Adrenal gland (tissue), 19 donors: ENCODE data around the gene COA1. TPM values are rescaled to one million over a fixed set of nuclear protein-coding genes. Genes with fewer than 3 reads are reported as not detected.
A peak's percentile ranks its signal among the peaks of the same experiment; 100 is the strongest.
"Not testable (repeated sequence)": the region's sequence is repeated elsewhere in the genome, so short reads cannot be mapped to it uniquely, and the experiment has no call there.

ENCODE experiments used
- DNase-seq, 7 donors: peaks; one replicate each; pipeline ENCODE4 v3.0.0-alpha.2; 2019 to 2020
- H3K27ac ChIP-seq, 5 donors: fragments of 200-600 bp; sonication (generic) in 4 of 5; 1 replicate in 3 of 5; 2 replicates in 2 of 5; pipeline versions ENCODE4 v1.5.1 to v1.8.0; 2016 to 2020; ENCODE audit warnings: mild to moderate bottlenecking in 1 of 5
- H3K27me3 ChIP-seq: fragments of 200-600 bp; 2 replicates; pipeline ENCODE4 v1.8.0; 2021
- H3K36me3 ChIP-seq, 2 donors: fragments of 200-600 bp; replicated peaks in 1 of 2; 1 replicate in 1 of 2; 2 replicates in 1 of 2; pipeline versions ENCODE4 v1.5.1 to v1.8.0; 2018 to 2022
- H3K4me1 ChIP-seq, 2 donors: fragments of 200-600 bp; replicated peaks in 1 of 2; 1 replicate in 1 of 2; 2 replicates in 1 of 2; pipeline versions ENCODE4 v1.5.1 to v1.8.0; 2018 to 2021
- H3K4me3 ChIP-seq, 4 donors: fragments of 200-600 bp; sonication (generic) in 3 of 4; one replicate each; pipeline ENCODE4 v1.5.1; 2016 to 2018
- H3K9me3 ChIP-seq, 3 donors: fragments of 200-600 bp; sonication (generic) in 1 of 3; replicated peaks in 1 of 3; 1 replicate in 2 of 3; 2 replicates in 1 of 3; pipeline versions ENCODE4 v1.5.1 to v1.8.0; 2016 to 2021
- POLR2A ChIP-seq, 2 donors: fragments of 450-650 bp; IDR thresholded peaks; one replicate each; pipeline ENCODE4 v1.6.1; 2017; ENCODE audit warnings: antibody characterized with exemption in 2 of 2, mild to moderate bottlenecking in 2 of 2, moderate library complexity in 1 of 2
- WGBS, 4 donors: extraction: QIAGEN DNeasy Blood & Tissue Kit in 2 of 4; methylation state at CpG; one replicate each; pipeline versions ENCODE4 v1.1.5 to v1.1.7; 2013 to 2017; 5-methylcytosine and 5-hydroxymethylcytosine counted together
- intact Hi-C, 2 donors: fragments of 100-400 bp; cut with DNase I; formaldehyde crosslinking; loops; one replicate each; pipeline versions ENCODE4 v1.14.1 to v1.15.0; 2022 to 2023
- long read RNA-seq, 10 donors: library from polyadenylated mRNA in 3 of 10; unstranded in 2 of 10; stranded (forward) in 1 of 10; transcript quantifications; one replicate each; pipeline ENCODE4 v2.0.0 and lab custom pipeline, GENCODE V29; 2021 to 2026
- polyA plus RNA-seq, 3 donors: library from polyadenylated mRNA; stranded (reverse); fragments of 200-250 nt in 2 of 3; fragments of 350-450 nt in 1 of 3; fragmentation: Illumina TruSeq in 1 of 3; extraction: RNeasy Lipid Tissue Mini Kit (QIAGEN cat#74804) in 1 of 3; gene quantifications; one replicate each; pipeline ENCODE4 v1.2.3, GENCODE V29; 2013 to 2014
- total RNA-seq, 9 donors: library from RNA; depleted of rRNA in 4 of 9; stranded (reverse); fragments of >200 nt in 4 of 9; fragments of 120-200 nt in 1 of 9; fragmentation: NEBNext Ultra II Directional in 1 of 9; extraction: Animal tissue kit (Norgen Biotek cat#: 25700) in 1 of 9; gene quantifications; one replicate each; pipeline versions ENCODE4 v1.1.0 to v1.2.4, GENCODE V29; 2013 to 2023
- TF ChIP-seq, protein P1 (sequence below), 6 experiments: fragments of 450-650 bp in 4 of 6; fragments of 200-600 bp in 2 of 6; sonication (generic) in 1 of 6; IDR thresholded peaks; 1 replicate in 5 of 6; 2 replicates in 1 of 6; pipeline versions ENCODE4 v1.5.1 to v1.8.0; 2016 to 2021; ENCODE audit warnings: antibody characterized with exemption in 6 of 6, mild to moderate bottlenecking in 2 of 6, moderate library complexity in 1 of 6
- donor health status: healthy with polysubstance abuse.
- donor health status: Bipolar disorder and iron deficiency.
- donor health status: DM: yes; HTN: yes; CAD: no.
- donor health status: DM: no; HTN: no; CAD: no.
- donor health status: DM: no; HTN: no; CAD: no.
- donor health status: DM: yes; HTN: yes; CAD: no.

Gene COA1, protein sequence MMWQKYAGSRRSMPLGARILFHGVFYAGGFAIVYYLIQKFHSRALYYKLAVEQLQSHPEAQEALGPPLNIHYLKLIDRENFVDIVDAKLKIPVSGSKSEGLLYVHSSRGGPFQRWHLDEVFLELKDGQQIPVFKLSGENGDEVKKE
- total RNA-seq: 10 to 100 TPM; 19.0 to 60.0 (median 40.4) TPM
- polyA plus RNA-seq: 10 to 100 TPM; 24.2 to 52.2 (median 31.1) TPM
- long read RNA-seq, donor 1, transcript COA1-201 (6 exons, 927 nt): major isoform, 22 of 44 reads
- long read RNA-seq, donor 1, partial matches to known transcripts: 16 of 44 reads
- long read RNA-seq, donor 1, other reads (novel, unspliced or antisense): 0 of 44 reads
- long read RNA-seq, donor 2, transcript COA1-201 (6 exons, 927 nt): major isoform, 12 of 24 reads
- long read RNA-seq, donor 2, partial matches to known transcripts: 10 of 24 reads
- long read RNA-seq, donor 2, other reads (novel, unspliced or antisense): 0 of 24 reads
- long read RNA-seq, donor 3, transcript COA1-201 (6 exons, 927 nt): major isoform, 15 of 21 reads
- long read RNA-seq, donor 3, partial matches to known transcripts: 0 of 21 reads
- long read RNA-seq, donor 3, other reads (novel, unspliced or antisense): 0 of 21 reads
- long read RNA-seq, donor 4, transcript COA1-201 (6 exons, 927 nt): major isoform, 9 of 31 reads
- long read RNA-seq, donor 4, partial matches to known transcripts: 8 of 31 reads
- long read RNA-seq, donor 4, other reads (novel, unspliced or antisense): 12 of 31 reads
- long read RNA-seq, donor 5, transcript COA1-201 (6 exons, 927 nt): major isoform, 11 of 28 reads
- long read RNA-seq, donor 5, partial matches to known transcripts: 3 of 28 reads
- long read RNA-seq, donor 5, other reads (novel, unspliced or antisense): 9 of 28 reads
- long read RNA-seq, donor 6, transcript COA1-201 (6 exons, 927 nt): major isoform, 7 of 16 reads
- long read RNA-seq, donor 6, partial matches to known transcripts: 6 of 16 reads
- long read RNA-seq, donor 6, other reads (novel, unspliced or antisense): 3 of 16 reads
- long read RNA-seq, donor 7, transcript COA1-201 (6 exons, 927 nt): major isoform, 14 of 26 reads
- long read RNA-seq, donor 7, partial matches to known transcripts: 7 of 26 reads
- long read RNA-seq, donor 7, other reads (novel, unspliced or antisense): 0 of 26 reads
- long read RNA-seq, donor 8, transcript COA1-201 (6 exons, 927 nt): major isoform, 11 of 23 reads
- long read RNA-seq, donor 8, partial matches to known transcripts: 8 of 23 reads
- long read RNA-seq, donor 8, other reads (novel, unspliced or antisense): 0 of 23 reads
- long read RNA-seq, donor 9, transcript COA1-201 (6 exons, 927 nt): major isoform, 15 of 78 reads
- long read RNA-seq, donor 9, partial matches to known transcripts: 32 of 78 reads
- long read RNA-seq, donor 9, other reads (novel, unspliced or antisense): 27 of 78 reads
- long read RNA-seq, donor 10, partial matches to known transcripts: 6 of 15 reads
- long read RNA-seq, donor 10, other reads (novel, unspliced or antisense): 0 of 15 reads

DNA sequence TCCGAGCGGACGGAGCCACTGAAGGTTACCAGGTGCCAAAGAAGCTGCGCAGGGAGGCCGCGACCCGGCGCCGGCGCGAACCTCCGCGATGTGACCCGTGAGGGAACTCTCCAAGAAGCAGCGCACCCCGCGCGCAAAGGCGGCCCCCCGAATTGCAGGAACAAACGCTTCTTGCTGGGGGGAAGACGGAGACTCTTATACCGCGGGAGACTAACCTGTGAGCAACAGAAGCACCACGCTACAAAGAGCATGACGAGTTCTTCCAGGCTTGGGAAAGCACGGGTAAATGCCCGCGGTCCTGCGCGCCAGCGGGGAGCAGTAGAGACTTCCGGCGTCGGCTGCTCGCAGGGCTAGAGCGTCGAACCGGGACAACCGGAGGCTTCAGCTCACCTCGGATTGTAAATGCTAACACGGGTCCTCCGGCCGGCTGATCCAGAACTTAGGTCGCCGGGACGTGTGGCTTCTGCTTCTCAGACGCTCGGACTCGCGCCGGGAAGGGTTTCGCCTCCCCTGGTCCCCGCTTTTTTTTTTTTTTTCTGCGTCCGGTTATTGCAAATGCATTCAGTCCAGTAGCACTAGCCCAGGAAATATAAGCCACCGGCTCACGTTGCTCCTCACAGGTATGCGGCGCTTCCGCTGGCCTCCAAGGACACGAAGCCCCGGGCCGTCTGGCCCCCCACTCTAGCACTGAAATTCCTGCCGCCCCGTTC is at the start of gene COA1:
TSS of gene COA1 (minus strand) at position 310 of the 710 bp plus-strand sequence. CDS start 80,909 bp downstream, outside the sequence.
- Histone ChIP-seq H3K36me3 (no peaks in the 10 kb centered on the region), H3K4me3 (peak within 1 kb of the TSS; percentile 88 to 94 (median 90)), H3K27me3 (no peaks in the 10 kb centered on the region), H3K27ac (peak within 1 kb of the TSS; percentile 29 to 86 (median 79)), H3K9me3 (no peaks in the 10 kb centered on the region), H3K4me1 (peaks cover 8 to 22% of the 10 kb centered on the region in 2 donors)
- intact Hi-C loops: loop anchor here in 1 of 2 donors (10.0 kb wide), 1 partner anchor 105 kb away; no protein-coding TSS in a partner anchor
- peak; percentile 83 to 92 (median 87) for DNase-seq
- WGBS, 4 donors: 0 to 1% (median 1%) methylated on average over 35 to 66 of the region's 66 CpGs
- TF ChIP-seq, protein P1, sequence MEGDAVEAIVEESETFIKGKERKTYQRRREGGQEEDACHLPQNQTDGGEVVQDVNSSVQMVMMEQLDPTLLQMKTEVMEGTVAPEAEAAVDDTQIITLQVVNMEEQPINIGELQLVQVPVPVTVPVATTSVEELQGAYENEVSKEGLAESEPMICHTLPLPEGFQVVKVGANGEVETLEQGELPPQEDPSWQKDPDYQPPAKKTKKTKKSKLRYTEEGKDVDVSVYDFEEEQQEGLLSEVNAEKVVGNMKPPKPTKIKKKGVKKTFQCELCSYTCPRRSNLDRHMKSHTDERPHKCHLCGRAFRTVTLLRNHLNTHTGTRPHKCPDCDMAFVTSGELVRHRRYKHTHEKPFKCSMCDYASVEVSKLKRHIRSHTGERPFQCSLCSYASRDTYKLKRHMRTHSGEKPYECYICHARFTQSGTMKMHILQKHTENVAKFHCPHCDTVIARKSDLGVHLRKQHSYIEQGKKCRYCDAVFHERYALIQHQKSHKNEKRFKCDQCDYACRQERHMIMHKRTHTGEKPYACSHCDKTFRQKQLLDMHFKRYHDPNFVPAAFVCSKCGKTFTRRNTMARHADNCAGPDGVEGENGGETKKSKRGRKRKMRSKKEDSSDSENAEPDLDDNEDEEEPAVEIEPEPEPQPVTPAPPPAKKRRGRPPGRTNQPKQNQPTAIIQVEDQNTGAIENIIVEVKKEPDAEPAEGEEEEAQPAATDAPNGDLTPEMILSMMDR (IDR thresholded peaks at IDR 0.05): peak in 4 of 6 experiments; percentile 13 to 25 (median 19)
- TF ChIP-seq POLR2A (IDR thresholded peaks at IDR 0.05): peak in 1 of 2 donors; percentile 73

DNA sequence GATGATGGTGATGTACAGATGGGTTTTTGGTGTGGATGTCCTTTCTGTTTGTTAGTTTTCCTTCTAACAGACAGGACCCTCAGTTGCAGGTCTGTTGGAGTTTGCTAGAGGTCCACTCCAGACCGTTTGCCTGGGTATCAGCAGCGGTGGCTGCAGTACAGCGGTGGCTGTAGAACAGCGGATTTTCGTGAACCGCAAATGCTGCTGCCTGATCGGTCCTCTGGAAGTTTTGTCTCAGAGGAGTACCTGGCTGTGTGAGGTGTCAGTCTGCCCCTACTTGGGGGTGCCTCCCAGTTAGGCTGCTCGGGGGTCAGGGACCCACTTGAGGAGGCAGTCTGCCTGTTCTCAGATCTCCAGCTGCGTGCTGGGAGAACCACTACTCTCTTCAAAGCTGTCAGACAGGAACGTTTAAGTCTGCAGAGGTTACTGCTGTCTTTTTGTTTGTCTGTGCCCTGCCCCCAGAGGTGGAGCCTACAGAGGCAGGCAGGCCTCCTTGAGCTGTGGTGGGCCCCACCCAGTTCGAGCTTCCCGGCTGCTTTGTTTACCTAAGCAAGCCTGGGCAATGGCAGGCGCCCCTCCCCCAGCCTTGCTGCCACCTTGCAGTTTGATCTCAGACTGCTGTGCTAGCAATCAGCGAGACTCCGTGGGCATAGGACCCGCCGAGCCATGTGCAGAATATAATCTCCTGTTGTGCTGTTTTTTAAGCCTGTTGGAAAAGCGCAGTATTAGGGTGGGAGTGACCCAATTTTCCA is 49.1 kb upstream of the COA1 start:
- H3K27ac ChIP-seq, H3K27me3 ChIP-seq, intact Hi-C loops, H3K4me3 ChIP-seq, H3K36me3 ChIP-seq, H3K4me1 ChIP-seq, H3K9me3 ChIP-seq: not testable (repeated sequence)
- peak in 1 of 7 donors; percentile 1 for DNase-seq
- WGBS, 4 donors: 93 to 96% (median 96%) methylated on average over 11 to 15 of the region's 18 CpGs

DNA sequence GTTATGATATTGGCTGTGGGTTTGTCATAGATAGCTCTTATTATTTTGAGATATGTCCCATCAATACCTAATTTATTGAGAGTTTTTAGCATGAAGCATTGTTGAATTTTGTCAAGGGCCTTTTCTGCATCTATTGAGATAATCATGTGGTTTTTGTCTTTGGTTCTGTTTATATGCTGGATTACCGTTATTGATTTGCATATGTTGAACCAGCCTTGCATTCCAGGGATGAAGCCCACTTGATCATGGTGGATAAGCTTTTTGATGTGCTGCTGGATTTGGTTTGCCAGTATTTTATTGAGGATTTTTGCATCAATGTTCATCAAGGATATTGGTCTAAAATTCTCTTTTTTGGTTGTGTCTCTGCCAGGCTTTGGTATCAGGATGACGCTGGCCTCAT is 45.9 kb upstream of the COA1 start:
- H3K27me3 ChIP-seq, DNase-seq, H3K4me1 ChIP-seq, H3K9me3 ChIP-seq, H3K4me3 ChIP-seq, intact Hi-C loops, H3K27ac ChIP-seq: not testable (repeated sequence)
- peaks cover 0 to 10% of the 10 kb centered on the region in 2 donors for H3K36me3 ChIP-seq
- 94 to 98% (median 96%) methylated on average over 2 of the region's 2 CpGs for WGBS, 4 donors

DNA sequence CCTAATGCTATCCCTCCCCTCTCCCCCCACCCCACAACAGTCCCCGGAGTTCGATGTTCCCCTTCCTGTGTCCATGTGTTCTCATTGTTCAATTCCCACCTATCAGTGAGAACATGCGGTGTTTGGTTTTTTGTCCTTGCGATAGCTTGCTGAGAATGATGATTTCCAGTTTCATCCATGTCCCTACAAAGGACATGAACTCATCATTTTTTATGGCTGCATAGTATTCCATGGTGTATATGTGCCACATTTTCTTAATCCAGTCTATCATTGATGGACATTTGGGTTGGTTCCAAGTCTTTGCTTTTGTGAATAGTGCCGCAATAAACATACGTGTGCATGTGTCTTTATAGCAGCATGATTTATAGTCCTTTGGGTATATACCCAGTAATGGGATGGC is 43.9 kb upstream of the COA1 start:
- H3K4me1 ChIP-seq, H3K27me3 ChIP-seq, H3K27ac ChIP-seq, H3K4me3 ChIP-seq, DNase-seq, intact Hi-C loops, H3K9me3 ChIP-seq: not testable (repeated sequence)
- WGBS, 4 donors: 94 to 100% (median 97%) methylated on average over 4 to 6 of the region's 6 CpGs
- H3K36me3 ChIP-seq: peaks cover 0 to 10% of the 10 kb centered on the region in 2 donors
